ENCODE results near the gene CIRBP. TPM values are rescaled to one million over a fixed set of nuclear protein-coding genes. Genes with fewer than 3 reads are reported as not detected.
A peak's percentile ranks its signal among the peaks of the same experiment; 100 is the strongest.

CIRBP gene
- total and polyA plus RNA-seq, 9 of the 15 experiments (the other 6 are each of a cell fraction or from before 2014, with no cell fraction given), result 20.5 to 327 (median 176) TPM

DNA sequence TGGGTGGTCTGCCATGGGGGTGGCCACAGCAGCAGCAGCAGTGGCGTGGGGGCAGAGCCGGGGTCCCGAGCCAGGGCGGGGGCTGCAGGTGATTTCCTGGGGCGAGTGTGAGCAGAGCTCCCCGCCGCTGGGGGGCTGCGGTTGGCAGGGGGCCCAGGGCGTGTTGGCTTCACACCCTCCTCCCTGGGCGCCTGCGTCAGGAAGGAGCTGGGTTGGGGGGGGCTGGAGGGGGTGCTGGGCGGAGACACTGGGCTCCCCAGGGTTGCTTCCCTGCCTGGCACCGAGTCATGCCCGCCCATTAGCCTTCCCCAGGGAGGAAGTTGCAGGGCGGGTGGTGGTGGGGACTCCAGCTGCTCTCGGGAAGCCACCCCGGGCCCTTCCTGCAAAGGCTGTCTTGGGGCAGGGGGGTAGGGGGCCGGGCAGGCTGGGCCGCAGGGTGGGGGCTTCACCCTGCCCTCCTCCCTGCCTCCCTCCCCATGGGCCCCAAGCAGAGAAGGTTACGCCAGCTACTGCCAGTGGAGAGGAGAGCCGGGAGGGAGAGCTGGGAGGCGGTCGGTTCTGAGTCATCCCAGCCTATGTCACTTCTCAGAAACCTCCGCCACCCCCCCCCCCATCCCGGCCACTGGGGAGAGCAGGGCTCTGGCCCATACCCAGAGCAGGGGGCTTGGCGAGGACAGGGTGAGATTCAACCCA lies 16.2 kb upstream of the CIRBP start (continued):
- TF ChIP-seq, protein P1, sequence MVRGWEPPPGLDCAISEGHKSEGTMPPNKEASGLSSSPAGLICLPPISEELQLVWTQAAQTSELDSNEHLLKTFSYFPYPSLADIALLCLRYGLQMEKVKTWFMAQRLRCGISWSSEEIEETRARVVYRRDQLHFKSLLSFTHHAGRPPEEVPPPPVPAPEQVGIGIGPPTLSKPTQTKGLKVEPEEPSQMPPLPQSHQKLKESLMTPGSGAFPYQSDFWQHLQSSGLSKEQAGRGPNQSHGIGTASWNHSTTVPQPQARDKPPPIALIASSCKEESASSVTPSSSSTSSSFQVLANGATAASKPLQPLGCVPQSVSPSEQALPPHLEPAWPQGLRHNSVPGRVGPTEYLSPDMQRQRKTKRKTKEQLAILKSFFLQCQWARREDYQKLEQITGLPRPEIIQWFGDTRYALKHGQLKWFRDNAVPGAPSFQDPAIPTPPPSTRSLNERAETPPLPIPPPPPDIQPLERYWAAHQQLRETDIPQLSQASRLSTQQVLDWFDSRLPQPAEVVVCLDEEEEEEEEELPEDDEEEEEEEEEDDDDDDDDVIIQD (CRISPR knock-in tag; IDR thresholded peaks at IDR 0.05), result no peak
- no peak for TF ChIP-seq ZNF224 (CRISPR knock-in tag; IDR thresholded peaks at IDR 0.05)
- TF ChIP-seq ATF1 (CRISPR knock-in tag; IDR thresholded peaks at IDR 0.05), result no peak
- TF ChIP-seq ATF1 (tag; IDR thresholded peaks at IDR 0.05), result peak; percentile 48; the same call in 1 of the 2 replicates
- TF ChIP-seq ZNF140 (CRISPR knock-in tag; IDR thresholded peaks at IDR 0.05), result no peak
- peak; percentile 70; the same call in 1 of the 2 replicates for TF ChIP-seq ZBTB7A (IDR thresholded peaks at IDR 0.05; ENCODE audit: borderline replicate concordance, control insufficient read depth, low read depth, low read length)
- TF ChIP-seq NRF1 (conservative IDR thresholded peaks at IDR 0.05 in 1 of 2, IDR thresholded peaks at IDR 0.05 in 1 of 2), result peak; percentile 31 to 50; a peak in 3 of 4 replicates
- TF ChIP-seq SRF (CRISPR knock-in tag; IDR thresholded peaks at IDR 0.05), result peak in 1 of 2 experiments; percentile 69; a peak in 1 of 4 replicates
- TF ChIP-seq, protein P2, sequence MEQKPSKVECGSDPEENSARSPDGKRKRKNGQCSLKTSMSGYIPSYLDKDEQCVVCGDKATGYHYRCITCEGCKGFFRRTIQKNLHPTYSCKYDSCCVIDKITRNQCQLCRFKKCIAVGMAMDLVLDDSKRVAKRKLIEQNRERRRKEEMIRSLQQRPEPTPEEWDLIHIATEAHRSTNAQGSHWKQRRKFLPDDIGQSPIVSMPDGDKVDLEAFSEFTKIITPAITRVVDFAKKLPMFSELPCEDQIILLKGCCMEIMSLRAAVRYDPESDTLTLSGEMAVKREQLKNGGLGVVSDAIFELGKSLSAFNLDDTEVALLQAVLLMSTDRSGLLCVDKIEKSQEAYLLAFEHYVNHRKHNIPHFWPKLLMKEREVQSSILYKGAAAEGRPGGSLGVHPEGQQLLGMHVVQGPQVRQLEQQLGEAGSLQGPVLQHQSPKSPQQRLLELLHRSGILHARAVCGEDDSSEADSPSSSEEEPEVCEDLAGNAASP (IDR thresholded peaks at IDR 0.05), result no peak
- peak; percentile 67; the same call in 1 of the 2 replicates for TF ChIP-seq DMBX1 (CRISPR knock-in tag; IDR thresholded peaks at IDR 0.05; ENCODE audit: borderline replicate concordance)

All from K562 (cell line).